ENCODE measurements around the gene NTF3.

DNA sequence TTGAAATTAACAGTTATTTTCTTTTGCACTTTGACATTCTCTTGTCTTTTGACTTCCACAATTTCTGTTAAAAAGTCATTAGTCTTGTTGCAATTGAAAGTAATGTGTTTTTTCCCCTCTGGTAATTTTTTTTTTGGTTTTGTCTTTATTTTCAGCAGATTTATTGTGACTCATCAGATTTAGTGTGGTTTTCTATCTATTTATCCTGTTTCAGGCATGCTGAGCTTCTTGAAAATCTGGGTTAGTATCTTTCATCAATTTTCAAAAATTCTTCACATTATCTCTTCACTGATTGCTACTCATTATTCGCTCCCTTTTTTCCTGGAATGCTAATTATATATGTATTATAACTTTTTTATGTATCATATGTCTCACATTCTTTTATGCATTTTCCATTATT, 15.3 kb upstream of the NTF3 start:
- TF ChIP-seq EZH2 (IDR thresholded peaks at IDR 0.05): no peak
- TF ChIP-seq, protein P1, sequence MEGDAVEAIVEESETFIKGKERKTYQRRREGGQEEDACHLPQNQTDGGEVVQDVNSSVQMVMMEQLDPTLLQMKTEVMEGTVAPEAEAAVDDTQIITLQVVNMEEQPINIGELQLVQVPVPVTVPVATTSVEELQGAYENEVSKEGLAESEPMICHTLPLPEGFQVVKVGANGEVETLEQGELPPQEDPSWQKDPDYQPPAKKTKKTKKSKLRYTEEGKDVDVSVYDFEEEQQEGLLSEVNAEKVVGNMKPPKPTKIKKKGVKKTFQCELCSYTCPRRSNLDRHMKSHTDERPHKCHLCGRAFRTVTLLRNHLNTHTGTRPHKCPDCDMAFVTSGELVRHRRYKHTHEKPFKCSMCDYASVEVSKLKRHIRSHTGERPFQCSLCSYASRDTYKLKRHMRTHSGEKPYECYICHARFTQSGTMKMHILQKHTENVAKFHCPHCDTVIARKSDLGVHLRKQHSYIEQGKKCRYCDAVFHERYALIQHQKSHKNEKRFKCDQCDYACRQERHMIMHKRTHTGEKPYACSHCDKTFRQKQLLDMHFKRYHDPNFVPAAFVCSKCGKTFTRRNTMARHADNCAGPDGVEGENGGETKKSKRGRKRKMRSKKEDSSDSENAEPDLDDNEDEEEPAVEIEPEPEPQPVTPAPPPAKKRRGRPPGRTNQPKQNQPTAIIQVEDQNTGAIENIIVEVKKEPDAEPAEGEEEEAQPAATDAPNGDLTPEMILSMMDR (IDR thresholded peaks at IDR 0.05 in 2 of 3, conservative IDR thresholded peaks at IDR 0.05 in 1 of 3; ENCODE audit: borderline replicate concordance in 1 of 3, insufficient read depth in 1 of 3, low read depth in 2 of 3, low read length in 2 of 3): no peak
- no peak for TF ChIP-seq CEBPB (IDR thresholded peaks at IDR 0.05; ENCODE audit: low read depth)
- TF ChIP-seq POLR2AphosphoS5 (IDR thresholded peaks at IDR 0.05; ENCODE audit: low read depth, low read length): no peak
- no peak for TF ChIP-seq SRF (IDR thresholded peaks at IDR 0.05; ENCODE audit: low read depth)
